C4-2B (cell line): ENCODE measurements around the gene FRAS1.

ENCODE experiments used
- H3K27ac ChIP-seq: fragments of 450-650 bp; 2 replicates; pipeline ENCODE4 v1.5.1; 2017
- ZFX ChIP-seq: fragments of 450-650 bp; IDR thresholded peaks from 2 replicates; pipeline ENCODE4 v1.6.1; 2017
- TF ChIP-seq, protein P1 (sequence below): fragments of 450-650 bp; conservative IDR thresholded peaks from 2 replicates; pipeline ENCODE4 v1.5.1; 2017; ENCODE audit warnings: mild to moderate bottlenecking

Gene FRAS1

DNA sequence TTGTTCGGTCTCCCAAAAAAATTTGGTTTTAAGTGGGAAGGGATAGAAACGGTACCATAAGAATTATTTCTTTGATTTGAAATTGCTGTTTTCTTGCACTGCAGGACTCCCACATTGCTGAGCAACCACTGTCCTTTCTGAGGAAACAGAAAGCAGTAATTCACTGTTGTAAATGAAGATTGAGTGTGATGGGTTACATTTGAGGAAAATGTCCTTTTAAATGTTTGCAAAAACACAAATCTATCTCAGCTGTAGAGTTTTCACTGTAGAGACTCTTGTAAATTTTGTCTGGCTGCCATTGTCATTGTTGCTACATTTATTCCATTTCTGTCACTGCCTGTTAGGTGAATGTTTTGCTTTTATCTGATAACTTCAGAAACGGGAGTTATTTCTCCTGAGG lies 105.2 kb downstream of the FRAS1 start:
- TF ChIP-seq ZFX, result no peak
- TF ChIP-seq, protein P1, sequence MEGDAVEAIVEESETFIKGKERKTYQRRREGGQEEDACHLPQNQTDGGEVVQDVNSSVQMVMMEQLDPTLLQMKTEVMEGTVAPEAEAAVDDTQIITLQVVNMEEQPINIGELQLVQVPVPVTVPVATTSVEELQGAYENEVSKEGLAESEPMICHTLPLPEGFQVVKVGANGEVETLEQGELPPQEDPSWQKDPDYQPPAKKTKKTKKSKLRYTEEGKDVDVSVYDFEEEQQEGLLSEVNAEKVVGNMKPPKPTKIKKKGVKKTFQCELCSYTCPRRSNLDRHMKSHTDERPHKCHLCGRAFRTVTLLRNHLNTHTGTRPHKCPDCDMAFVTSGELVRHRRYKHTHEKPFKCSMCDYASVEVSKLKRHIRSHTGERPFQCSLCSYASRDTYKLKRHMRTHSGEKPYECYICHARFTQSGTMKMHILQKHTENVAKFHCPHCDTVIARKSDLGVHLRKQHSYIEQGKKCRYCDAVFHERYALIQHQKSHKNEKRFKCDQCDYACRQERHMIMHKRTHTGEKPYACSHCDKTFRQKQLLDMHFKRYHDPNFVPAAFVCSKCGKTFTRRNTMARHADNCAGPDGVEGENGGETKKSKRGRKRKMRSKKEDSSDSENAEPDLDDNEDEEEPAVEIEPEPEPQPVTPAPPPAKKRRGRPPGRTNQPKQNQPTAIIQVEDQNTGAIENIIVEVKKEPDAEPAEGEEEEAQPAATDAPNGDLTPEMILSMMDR, result no peak

DNA sequence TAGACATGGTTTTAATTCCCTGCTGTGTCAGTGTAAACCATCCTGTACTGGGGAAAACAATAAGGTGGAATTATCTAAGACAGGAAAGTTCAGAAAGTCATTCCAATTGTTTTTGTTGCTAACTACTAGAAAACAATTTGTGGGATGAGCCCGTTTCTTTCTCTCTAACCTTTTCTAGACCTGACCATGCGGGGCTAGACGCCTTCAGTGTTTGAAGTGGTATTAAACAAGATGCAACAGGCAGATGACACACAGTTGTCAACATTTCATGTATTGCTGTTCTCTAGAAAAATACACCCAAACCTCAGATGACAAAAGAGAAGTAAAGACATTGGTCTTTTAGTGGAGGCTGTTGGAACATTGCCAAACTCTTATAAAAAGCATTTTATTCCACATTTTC lies 105.7 kb downstream of the FRAS1 start:
- no peak overlapping the region for H3K27ac ChIP-seq
- TF ChIP-seq ZFX, result no peak
- TF ChIP-seq, protein P1, result no peak

More for the DNA sequence above, 105.2 kb downstream of the FRAS1 start:
- H3K27ac ChIP-seq, result no peak overlapping the region

DNA sequence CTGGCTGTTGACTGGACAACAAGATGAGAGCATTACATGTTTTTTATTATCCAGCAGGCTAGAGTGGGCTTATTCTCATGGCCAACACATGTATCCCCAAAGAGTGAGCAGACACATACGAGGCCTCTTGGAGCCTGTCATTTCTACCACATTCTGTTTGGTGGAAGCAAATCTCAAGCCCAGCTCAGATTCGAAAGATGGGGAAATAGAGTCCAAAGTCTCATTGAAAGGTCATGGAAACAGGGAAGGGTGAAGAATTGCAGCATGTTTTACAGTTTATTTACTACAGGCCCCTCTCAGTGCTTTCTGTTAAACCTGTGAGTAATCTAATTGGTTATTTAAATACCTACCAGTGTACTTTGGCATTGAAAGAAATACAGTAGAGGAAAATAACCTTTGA lies 108.6 kb downstream of the FRAS1 start:
- H3K27ac ChIP-seq, result no peak overlapping the region
- TF ChIP-seq, protein P1, result no peak
- no peak for TF ChIP-seq ZFX

DNA sequence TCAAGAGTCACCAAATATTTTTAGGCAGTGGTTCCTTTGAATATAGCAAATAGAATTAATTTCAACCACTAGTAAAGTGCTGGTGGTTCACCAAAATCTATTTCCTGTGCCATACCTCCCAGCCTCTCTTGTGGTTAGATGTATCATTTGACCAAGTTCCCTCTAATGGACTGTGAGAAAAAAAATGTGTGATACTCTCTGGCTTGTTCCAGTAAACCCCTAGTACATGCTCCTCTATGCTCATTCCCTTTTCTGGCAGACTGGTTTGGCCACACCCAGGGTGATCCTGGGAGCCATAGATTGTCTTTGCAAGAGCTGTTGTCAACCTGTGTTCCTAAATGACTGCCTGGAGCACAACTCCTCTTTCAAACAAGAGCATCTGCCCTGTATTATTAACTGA lies 109.5 kb downstream of the FRAS1 start:
- no peak overlapping the region for H3K27ac ChIP-seq
- no peak for TF ChIP-seq ZFX
- TF ChIP-seq, protein P1, result no peak

DNA sequence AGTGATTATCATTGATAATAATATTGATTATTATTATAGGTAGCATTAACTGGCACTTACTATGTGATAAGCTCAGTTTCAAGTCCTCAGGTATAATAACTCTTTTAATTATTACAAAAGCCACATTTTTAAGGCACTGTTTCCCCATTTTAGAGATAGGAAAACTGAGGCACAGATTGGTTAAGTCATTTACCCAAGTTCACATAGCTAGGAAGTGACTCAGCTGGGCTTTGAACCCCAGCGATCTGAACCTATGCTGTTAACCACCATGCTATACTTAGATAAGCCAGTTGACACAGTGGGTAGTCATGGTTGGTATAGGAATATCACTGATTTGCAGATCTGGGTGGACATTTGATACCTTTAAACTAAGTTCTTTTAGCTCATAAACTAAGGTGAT lies 110.4 kb downstream of the FRAS1 start:
- no peak for TF ChIP-seq ZFX
- H3K27ac ChIP-seq, result no peak overlapping the region

DNA sequence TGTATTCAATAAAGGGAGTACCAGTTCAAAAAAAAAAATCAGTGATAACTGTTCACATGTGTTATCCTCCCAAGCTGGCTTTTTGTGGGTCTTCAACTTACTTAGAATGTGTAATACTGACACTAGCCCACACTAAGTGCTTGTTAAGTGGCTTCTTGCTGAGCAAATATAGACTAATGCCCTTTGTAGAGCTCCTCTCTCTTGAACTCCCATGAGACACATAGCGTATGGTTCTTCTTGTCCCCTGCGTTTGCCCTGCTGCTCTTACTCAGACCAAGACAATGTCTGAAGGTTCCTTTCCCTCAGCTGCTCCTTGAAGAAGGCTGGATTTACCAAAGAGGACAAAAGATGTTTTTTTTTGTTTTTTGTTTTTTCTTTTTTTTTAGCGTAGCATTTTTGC lies 110.9 kb downstream of the FRAS1 start:
- TF ChIP-seq ZFX, result no peak
- TF ChIP-seq, protein P1, result no peak
- no peak overlapping the region for H3K27ac ChIP-seq

DNA sequence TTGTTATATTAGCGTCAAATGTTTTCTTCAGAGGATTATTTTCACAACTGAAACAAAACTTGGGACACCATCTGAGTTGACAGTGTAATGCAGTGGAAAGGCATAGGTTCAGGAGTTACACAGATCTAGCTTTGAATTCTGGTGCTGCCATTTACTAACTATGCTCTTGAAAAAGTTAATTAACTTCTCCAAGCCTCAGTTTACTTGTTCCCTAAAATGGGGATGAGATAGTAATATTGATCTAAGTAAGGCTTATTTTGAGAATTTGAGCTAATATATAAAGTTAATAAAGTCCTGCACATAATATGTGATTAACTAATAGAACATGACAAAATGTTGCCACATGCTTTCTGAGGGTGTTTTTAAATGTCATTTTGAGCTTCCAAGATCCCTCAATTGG lies 112.6 kb downstream of the FRAS1 start:
- no peak overlapping the region for H3K27ac ChIP-seq
- TF ChIP-seq ZFX, result no peak
- TF ChIP-seq, protein P1, result no peak

DNA sequence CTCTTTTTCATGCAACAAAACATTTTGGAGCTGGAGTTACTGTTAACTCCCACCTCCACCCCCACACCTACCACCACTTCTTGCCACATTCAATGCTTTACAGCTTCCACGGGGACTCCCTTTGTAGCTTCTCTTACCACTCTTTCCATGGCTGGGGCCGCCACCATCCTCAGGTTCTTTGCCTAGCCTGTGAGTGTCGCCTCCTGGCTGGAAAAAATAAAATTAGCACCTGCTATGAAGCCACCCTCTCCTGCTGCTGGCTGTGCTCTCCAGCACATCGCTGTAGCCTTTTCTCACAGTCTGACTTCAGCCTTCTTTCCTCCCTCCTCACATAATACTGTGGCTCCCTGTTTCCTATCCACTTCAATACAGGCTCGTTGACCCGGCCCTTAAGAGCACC lies 114.4 kb downstream of the FRAS1 start:
- no peak overlapping the region for H3K27ac ChIP-seq
- no peak for TF ChIP-seq ZFX
- TF ChIP-seq, protein P1, result no peak
